NOMO-1 treated with dmso at 0.1 percent for 144 hours (cell line): ENCODE data around the gene PPP6R2.
"Not testable (repeated sequence)": the region's sequence is repeated elsewhere in the genome, so short reads cannot be mapped to it uniquely, and the experiment has no call there.

Experiments
- DNase-seq: peaks from one replicate; lab custom pipeline; 2025; ENCODE audit not compliant: unreplicated experiment; lab: John Stamatoyannopoulos, UW

The PPP6R2 gene

GRCh38 chr22:50317178-50317577 is 25.9 kb upstream of the PPP6R2 start:
- no peak for DNase-seq

DNA sequence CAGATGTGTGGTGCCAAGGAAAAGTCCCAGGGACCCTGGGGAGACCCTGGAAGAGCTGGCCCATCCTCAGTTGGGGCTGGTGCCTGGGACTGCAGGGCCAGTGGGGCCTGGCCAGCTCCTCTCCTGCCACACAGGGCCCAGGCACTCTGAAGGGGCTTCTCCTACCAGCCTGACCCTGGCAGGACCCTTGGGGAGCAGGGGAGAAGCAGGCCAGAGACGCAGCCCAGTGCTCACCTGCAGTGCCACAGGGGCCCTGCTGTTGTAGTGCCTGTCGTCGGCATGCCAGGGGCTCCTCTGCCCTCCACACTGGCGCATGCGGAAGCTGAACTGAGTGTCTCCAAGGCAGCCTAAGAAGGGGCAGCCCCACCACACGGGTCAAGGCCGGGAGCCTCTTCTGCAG is 25.5 kb upstream of the PPP6R2 start:
- DNase-seq = no peak

DNA sequence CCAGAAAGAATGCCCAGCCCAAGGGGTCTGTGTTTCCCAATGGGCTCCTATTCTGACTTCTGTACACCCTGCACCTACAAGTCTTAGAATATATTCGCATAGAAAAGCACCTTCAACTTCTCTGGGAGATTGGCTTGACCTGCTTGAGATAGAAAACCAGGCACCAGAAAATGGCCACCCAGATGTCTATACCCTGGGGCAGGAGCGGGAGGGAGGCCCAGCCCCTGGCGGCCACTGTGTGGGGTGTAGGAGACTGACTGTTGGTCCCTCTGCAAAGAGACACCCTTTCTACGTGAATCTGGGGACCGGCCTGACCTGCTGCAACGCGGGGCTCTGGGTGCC is 24.8 kb upstream of the PPP6R2 start:
- DNase-seq = no peak

DNA sequence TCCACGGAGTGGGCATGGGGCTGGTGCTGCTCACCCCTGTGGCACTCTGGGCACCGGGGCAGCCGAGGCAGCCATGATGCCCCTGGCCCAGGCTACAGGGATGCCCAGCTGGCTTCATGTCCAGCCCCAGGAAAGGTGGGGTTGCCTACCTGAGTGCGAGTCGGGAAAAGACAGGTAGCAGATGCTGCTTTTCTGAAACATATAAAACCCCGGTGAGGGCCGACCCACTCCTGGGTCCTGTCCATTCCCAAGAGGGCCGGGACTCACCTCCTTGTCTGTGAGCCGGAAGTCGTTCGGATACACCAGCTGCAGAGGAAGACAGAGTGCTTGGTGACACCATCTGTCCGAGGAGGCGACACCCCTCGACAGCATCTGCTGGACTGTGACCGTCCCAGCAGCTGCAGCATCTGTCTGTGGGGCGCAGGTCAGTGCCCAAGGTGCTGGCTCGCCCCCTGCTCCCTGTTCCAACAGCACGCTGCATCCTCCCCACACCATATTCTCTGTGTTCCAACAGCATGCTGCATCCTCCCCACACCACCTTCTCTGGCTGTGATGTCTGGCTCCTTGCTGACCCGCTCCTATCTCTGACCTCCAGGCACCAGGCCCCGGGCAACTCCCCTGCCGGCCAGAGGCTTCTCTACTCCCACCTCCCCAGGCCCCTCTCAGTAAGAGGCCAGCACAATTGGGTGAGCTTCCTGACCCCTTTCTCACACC is 24.3 kb upstream of the PPP6R2 start:
- no peak for DNase-seq

GRCh38 chr22:50319503-50319951 is 23.6 kb upstream of the PPP6R2 start:
- no peak for DNase-seq

DNA sequence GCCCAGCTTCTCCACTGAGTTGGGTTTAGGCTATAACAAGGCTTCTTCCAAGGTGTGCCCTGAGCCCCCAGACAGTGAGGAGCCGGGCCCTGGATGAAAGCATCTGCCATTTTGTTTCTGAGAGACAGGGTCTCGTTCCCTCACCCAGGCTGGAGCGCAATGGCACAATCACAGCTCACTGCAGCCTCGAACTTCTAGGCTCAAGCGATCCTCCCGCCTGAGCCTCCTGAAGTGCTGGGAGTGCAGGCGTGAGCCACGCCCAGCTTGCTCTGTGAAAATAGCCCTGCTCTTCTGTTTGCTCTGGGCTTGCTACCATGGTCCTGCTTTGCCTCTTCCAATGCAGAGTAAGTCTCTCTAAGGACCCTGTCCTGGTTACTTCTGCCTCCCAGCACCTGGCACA is 23.0 kb upstream of the PPP6R2 start:
- DNase-seq = no peak

GRCh38 chr22:50320671-50321325 is 22.3 kb upstream of the PPP6R2 start:
- no peak for DNase-seq

GRCh38 chr22:50322382-50323104 is 20.6 kb upstream of the PPP6R2 start:
- DNase-seq = not testable (repeated sequence)

GRCh38 chr22:50323900-50324299 is 19.2 kb upstream of the PPP6R2 start:
- no peak for DNase-seq

- no peak for DNase-seq
These were observed 17.5 kb upstream of the PPP6R2 start for GRCh38 chr22:50325444-50326224.

DNA sequence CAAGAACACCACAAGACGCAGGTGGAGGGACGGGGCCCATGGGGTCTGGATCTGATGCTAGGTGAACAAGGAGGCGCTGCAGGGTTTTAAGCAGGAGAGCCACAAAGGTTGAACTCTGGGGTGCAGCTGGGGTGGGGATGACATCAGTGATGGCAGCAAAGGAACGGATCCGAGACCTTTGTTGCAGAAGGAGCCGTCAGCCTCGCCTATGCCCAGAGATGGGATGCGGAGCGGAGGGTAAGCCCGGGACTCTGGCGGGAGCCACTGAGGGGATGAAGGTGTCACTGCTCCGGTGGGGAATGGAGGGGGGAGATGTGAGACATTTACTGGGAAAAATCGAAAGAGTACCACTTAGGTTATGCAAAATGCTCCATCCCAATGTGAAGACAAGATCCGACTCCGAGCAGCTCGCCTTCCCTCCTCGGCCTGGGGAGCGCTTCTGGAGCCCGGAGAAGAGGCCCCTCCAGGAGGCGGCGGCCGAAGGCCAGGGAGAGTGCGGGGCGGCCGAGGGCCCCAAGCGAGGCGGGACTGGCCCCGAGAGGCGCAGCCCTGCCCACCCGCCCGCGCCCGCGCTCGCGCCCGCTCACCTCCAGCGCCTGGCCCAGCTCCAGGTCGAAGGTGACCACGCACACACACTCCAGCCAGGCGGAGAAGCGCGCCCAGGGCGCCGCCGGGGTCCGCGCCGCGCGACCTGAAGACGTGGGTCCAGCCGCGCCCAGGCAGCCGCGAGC is 16.7 kb upstream of the PPP6R2 start:
- DNase-seq = no peak

DNA sequence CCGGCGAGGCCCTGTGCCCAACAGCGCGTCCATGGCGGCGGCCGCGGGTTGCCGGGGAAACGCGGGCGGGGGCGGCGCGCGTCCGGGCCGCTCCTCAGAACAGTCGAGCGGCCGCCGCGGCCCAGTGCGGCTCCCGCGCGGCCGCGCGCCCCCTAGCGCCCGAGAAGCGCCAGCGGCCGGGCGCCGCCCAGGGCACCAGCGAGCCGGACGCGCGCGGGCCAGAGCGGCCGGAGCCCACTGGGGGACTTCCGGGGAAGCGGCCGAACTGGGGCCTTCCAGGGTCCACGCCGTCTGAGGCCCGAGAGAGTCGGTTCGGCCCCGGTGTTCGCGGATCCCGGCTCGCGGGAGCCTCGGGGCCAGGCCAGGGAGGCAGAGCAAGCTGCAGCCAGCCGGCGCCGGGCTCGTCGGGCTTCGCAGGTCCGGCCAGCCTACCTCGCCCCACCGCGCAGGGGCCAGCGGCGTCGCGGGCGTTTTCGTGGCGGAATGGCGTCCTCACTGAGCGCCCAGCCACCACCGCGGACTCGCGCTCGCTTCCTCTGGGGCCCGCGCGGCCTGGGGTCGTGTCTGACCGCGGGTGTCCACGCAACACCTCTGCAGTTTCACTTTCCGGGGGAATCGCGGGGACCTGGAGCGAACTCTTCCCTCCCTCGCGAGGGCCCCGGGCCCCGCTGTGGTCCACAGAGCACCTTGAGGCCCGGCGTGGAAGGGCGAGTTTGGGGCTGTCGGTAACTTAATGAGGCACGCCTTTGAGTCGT is 16.0 kb upstream of the PPP6R2 start, which contains the start of gene DENND6B:
DENND6B (minus strand) TSS at position 57 of the 755 bp plus-strand sequence; CDS start at position 33, 24 bp downstream.
- peak; percentile 63 for DNase-seq

DNA sequence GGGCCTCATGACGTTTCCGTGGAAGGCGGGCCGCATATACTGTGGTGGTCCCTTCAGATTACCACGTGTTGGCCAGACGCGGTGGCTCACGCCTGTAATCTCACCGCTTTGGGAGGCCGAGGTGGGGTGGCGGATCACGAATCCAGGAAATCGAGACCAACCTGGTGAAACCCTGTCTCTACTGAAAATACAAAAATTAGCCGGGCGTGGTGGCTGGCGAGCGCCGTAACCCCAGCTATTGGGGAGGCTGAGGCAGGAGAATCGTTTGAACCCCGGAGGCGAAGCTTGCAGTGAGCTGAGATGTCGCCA is 15.5 kb upstream of the PPP6R2 start:
- DNase-seq = no peak

DNA sequence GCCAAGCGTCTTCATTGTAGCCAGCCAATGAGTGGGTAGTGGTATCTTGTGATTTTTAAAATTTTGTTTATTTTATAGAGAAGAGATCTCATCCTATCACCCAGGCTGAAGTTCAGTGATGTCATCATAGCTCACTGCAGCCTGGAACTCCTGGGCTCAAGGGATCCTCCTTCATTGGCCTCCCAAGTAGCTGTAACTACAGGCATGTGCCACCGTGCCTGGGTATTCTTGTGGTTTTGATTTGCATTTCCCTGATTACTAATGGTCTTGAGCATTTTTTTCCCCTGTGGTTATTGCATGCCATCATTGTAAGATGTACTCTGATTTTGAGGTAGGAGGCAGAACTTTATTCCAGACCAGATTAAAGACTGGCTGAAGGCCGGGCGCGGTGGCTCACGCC is 13.9 kb upstream of the PPP6R2 start:
- no peak for DNase-seq

- not testable (repeated sequence) for DNase-seq
These were observed 8.7 kb upstream of the PPP6R2 start for GRCh38 chr22:50334433-50334832.

DNA sequence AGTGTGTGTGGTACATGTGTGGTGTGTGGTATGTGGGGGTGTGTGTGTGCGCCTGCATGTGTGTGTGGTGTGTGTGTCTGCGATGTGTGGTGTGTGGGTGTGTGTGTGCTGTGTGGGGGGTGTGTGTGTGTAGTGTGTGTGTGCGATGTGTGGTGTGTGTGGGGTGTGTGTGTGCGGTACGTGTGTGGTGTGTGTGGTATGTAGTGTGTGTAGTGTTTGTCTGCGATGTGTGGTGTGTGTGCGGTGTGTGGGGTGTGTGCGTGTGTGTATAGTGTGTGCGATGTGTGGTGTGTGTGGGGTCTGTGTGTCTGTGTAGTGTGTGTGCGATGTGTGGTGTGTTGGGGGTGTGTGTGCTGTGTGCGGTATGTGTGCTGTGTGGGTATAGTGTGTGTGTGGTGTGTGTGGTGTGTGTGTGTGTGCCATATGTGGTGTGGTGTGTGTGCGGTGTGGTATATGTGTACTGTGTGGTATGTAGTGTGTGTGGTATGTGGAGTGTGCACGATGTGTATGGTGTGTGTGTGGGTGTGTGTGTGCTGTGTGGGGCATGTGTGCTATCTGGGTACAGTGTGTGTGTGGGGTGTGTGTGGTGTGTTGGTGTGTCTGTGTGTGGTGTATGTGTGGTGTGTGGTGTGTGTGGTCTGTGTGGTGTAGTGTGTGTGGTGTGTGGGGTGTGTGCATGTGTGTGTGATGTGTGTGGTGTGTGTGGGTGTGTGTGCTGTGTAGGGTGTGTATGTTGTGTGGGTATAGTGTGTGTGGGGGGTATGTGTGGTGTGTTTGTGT is 5.7 kb upstream of the PPP6R2 start:
- DNase-seq = no peak

DNA sequence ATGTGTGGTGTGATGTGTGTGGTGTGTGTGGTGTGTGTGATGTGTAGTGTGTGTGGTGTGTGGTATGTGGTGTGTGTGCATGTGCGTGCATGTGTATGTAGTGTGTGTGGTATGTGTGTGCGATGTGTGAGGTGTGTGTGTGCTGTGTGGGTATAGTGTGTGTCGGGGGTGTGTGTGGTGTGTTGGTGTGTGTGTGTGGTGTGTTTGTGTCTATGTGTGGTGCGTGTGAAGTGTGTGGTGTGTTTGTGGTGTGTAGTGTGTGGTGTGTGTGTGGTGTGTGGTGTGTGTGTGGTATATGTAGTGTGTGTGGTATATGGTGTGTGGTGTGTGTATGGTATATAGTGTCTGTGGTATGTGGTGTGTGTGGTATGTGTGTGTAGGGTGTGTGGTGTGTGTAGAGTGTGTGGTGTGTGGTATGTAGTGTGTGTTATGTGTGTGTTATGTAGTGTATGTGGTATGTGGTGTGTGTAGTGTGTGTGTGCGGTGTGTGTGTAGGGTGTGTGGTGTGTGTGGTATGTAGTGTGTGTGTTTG is 5.0 kb upstream of the PPP6R2 start:
- DNase-seq = no peak

- DNase-seq = no peak
These were observed 4.2 kb upstream of the PPP6R2 start for GRCh38 chr22:50338860-50339462.
